SJSA1 (cell line): ENCODE data around the gene ENSA. TPM values are rescaled to one million over a fixed set of nuclear protein-coding genes. Genes with fewer than 3 reads are reported as not detected.
A peak's percentile ranks its signal among the peaks of the same experiment; 100 is the strongest.
"Not testable (repeated sequence)": the region's sequence is repeated elsewhere in the genome, so short reads cannot be mapped to it uniquely, and the experiment has no call there.

Experiments used
- DNase-seq, 2 experiments: peaks; one replicate each; pipeline ENCODE4 v3.0.0-alpha.2; 2015 to 2020; ENCODE audit warnings: low spot score in 2 of 2, low read depth in 1 of 2
- H3K27ac ChIP-seq: fragments of 250-450 bp; sonication (Bioruptor Pico); 2 replicates; pipeline ENCODE4 v1.5.1; 2020; ENCODE audit warnings: mild to moderate bottlenecking, moderate library complexity
- H3K27me3 ChIP-seq: fragments of 250-450 bp; sonication (Bioruptor Pico); replicated peaks from 2 replicates; pipeline ENCODE4 v1.5.1; 2020; ENCODE audit warnings: mild to moderate bottlenecking, moderate library complexity
- H3K36me3 ChIP-seq: fragments of 250-450 bp; sonication (Bioruptor Pico); 2 replicates; pipeline ENCODE4 v1.5.1; 2020; ENCODE audit warnings: mild to moderate bottlenecking
- H3K4me1 ChIP-seq: fragments of 250-450 bp; sonication (Bioruptor Pico); replicated peaks from 2 replicates; pipeline ENCODE4 v1.6.1; 2021; ENCODE audit warnings: mild to moderate bottlenecking
- H3K4me3 ChIP-seq: fragments of 250-450 bp; sonication (Bioruptor Pico); 2 replicates; pipeline ENCODE4 v1.5.1; 2020; ENCODE audit warnings: mild to moderate bottlenecking
- H3K9me3 ChIP-seq: fragments of 250-450 bp; sonication (Bioruptor Pico); replicated peaks from 2 replicates; pipeline ENCODE4 v1.5.1; 2020; ENCODE audit warnings: mild to moderate bottlenecking
- total RNA-seq: library from RNA; depleted of rRNA; stranded (reverse); fragments of >200 nt; shearing (Covaris generic); gene quantifications from 2 replicates; pipeline ENCODE4 v1.2.3, GENCODE V29; 2014; rRNA removed

Gene ENSA
- total RNA-seq, 1 experiment from 2014 or later: 121 TPM

- no peak for DNase-seq
- H3K4me3 ChIP-seq: no peak overlapping the region; the same call in 1 of the 2 replicates
- no peak overlapping the region for H3K27ac ChIP-seq
- H3K9me3 ChIP-seq: no peaks in the 10 kb centered on the region
- no peaks in the 10 kb centered on the region for H3K27me3 ChIP-seq
- H3K4me1 ChIP-seq: peaks cover 70% of the 10 kb centered on the region
- H3K36me3 ChIP-seq: peaks cover 99% of the 10 kb centered on the region
Observed at GRCh38 chr1:150574260-150575071, 54.9 kb downstream of the ENSA start.

- not testable (repeated sequence) for H3K27ac ChIP-seq, DNase-seq, H3K27me3 ChIP-seq, H3K4me3 ChIP-seq, H3K9me3 ChIP-seq
- Histone ChIP-seq H3K4me1 (peaks cover 78% of the 10 kb centered on the region), H3K36me3 (peaks cover 94% of the 10 kb centered on the region)
Observed at GRCh38 chr1:150573648-150574071, 55.8 kb downstream of the ENSA start.

- H3K36me3 ChIP-seq: peaks cover 88% of the 10 kb centered on the region
- H3K4me1 ChIP-seq: peaks cover 83% of the 10 kb centered on the region
- DNase-seq: no peak
- H3K4me3 ChIP-seq: no peak overlapping the region
- H3K9me3 ChIP-seq: no peaks in the 10 kb centered on the region
- H3K27me3 ChIP-seq: no peaks in the 10 kb centered on the region
- peak overlapping the region; percentile 4; the same call in 1 of the 2 replicates for H3K27ac ChIP-seq
Observed at GRCh38 chr1:150572918-150573647, 56.3 kb downstream of the ENSA start.

Other genes starting within 250 kb of the ENSA start
- 8.7 and 13.3 TPM in 2 replicates for gene TARS2, start 142.2 kb downstream of the ENSA start, total RNA-seq
- 22.7 and 43.4 TPM in 2 replicates for gene ECM1, start 121.5 kb downstream of the ENSA start, total RNA-seq
- gene FALEC, start 113.9 kb downstream of the ENSA start, total RNA-seq: not detected in 2 replicates
- gene ADAMTSL4, start 80.2 kb downstream of the ENSA start, total RNA-seq: 0.42 TPM in 1 of 2 replicates, not detected in the other
- 183 and 225 TPM in 2 replicates for gene MCL1, start 50.0 kb downstream of the ENSA start, total RNA-seq
- gene GOLPH3L, start 67.5 kb upstream of the ENSA start, total RNA-seq: 2.3 and 3.9 TPM in 2 replicates
- not detected in 2 replicates for gene HORMAD1, start 91.3 kb upstream of the ENSA start, total RNA-seq
- gene CTSS, start 136.2 kb upstream of the ENSA start, total RNA-seq: 6.6 and 13.4 TPM in 2 replicates
- gene CTSK, start 178.6 kb upstream of the ENSA start, total RNA-seq: 44.6 and 46.2 TPM in 2 replicates
- 33.2 and 49.7 TPM in 2 replicates for gene ARNT, start 247.0 kb upstream of the ENSA start, total RNA-seq